Spleen (tissue), 7 donors: ENCODE measurements around the gene PTPRN2.

ENCODE experiments used
- POLR2A ChIP-seq, 3 donors: fragments of 450-650 bp; IDR thresholded peaks; one replicate each; pipeline ENCODE4 v1.5.1; 2017; ENCODE audit warnings: antibody characterized with exemption in 3 of 3, mild to moderate bottlenecking in 1 of 3
- TF ChIP-seq, protein P1 (sequence below), 11 experiments: fragments of 200-600 bp in 7 of 11; fragments of 450-650 bp in 4 of 11; sonication (generic) in 4 of 11; IDR thresholded peaks in 8 of 11; conservative IDR thresholded peaks in 3 of 11; 1 replicate in 7 of 11; 2 replicates in 4 of 11; pipeline versions ENCODE4 v1.4.0 to v1.8.0; 2016 to 2021; ENCODE audit warnings: antibody characterized with exemption in 11 of 11, inconsistent platforms in 4 of 11, mild to moderate bottlenecking in 1 of 11
- donor health status: DM: no; HTN: no; CAD: no; lungs with moderate emphysema.
- donor health status: DM: no; HTN: no; CAD: no.
- donor health status: DM: no; HTN: no; CAD: no.

DNA sequence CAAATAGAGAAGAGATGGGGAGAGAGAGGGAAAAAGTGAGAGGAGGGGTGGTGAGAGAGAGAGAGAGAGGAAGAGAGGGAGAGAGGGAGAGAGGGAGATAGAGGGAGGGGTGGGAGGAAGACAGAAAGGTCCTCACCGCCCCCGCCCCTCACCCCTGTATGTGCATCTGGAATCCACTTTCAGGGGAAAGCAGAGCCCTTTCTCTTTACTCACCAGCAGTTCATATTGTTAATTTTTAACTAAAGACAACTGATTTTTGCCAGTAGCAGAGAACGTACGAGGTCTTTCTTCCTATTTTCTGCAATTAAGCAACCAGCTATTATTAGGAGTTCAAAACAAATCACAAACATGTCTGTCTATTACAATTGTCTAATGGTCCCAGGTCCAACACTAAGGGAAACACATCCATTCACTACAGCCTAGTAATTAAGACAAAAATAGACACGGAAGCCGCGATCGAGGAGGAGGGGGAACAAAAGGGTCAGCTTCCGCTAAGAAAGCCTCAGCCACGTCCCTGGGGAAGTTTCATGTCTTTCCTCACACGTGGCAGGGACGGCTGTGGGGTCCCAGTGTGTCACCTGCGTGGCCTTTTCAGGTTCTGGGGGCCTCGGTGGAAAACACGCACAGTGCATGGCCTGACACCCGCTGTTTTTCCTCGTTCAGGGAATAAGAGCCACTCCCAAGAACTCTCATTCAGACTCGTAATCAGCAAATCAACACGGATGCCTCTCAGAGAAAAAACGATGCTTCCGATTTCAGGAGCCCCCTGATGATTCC is 572.0 kb downstream of the PTPRN2 start:
- no peak for TF ChIP-seq POLR2A (IDR thresholded peaks at IDR 0.05)
- TF ChIP-seq, protein P1, sequence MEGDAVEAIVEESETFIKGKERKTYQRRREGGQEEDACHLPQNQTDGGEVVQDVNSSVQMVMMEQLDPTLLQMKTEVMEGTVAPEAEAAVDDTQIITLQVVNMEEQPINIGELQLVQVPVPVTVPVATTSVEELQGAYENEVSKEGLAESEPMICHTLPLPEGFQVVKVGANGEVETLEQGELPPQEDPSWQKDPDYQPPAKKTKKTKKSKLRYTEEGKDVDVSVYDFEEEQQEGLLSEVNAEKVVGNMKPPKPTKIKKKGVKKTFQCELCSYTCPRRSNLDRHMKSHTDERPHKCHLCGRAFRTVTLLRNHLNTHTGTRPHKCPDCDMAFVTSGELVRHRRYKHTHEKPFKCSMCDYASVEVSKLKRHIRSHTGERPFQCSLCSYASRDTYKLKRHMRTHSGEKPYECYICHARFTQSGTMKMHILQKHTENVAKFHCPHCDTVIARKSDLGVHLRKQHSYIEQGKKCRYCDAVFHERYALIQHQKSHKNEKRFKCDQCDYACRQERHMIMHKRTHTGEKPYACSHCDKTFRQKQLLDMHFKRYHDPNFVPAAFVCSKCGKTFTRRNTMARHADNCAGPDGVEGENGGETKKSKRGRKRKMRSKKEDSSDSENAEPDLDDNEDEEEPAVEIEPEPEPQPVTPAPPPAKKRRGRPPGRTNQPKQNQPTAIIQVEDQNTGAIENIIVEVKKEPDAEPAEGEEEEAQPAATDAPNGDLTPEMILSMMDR (IDR thresholded peaks at IDR 0.05 in 8 of 11, conservative IDR thresholded peaks at IDR 0.05 in 3 of 11): no peak
